Bone marrow (tissue), 2 donors: ENCODE measurements around the gene DNAJB11.
A peak's percentile ranks its signal among the peaks of the same experiment; 100 is the strongest.

Experiments used
- DNase-seq, 2 donors: peaks; one replicate each; lab custom pipeline; 2025; lab: John Stamatoyannopoulos, UW

DNAJB11 gene

DNA sequence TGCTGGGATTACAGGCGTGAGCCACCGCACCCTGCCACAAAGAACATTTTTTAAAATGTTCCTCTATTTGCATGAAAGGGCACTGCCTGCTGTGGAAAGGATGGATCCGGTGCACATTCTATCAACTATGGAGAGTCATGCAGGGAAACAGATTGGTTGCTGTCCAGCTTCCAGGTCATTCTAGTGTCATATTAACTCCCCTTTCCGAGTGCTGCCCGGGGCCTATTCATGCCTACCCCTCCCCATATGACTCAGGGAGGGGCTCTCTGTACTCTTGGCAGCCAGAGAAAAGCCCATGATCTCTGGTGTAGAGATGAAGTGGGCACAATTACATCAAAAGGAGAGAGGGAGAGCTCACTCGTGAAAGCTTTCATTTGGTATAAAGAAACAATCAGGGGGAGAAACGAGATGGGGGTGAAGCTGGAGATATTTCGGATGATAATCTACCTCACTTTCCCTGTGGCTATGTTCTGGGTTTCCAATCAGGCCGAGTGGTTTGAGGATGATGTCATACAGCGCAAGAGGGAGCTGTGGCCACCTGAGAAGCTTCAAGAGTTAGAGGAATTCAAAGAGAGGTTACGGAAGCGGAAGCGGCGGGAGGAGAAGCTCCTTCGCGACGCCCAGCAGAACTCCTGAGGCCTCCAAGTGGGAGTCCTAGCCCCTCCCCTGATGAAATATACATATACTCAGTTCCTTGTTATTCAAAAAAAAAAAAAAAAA, 26.2 kb downstream of the DNAJB11 start:
- no peak for DNase-seq

DNA sequence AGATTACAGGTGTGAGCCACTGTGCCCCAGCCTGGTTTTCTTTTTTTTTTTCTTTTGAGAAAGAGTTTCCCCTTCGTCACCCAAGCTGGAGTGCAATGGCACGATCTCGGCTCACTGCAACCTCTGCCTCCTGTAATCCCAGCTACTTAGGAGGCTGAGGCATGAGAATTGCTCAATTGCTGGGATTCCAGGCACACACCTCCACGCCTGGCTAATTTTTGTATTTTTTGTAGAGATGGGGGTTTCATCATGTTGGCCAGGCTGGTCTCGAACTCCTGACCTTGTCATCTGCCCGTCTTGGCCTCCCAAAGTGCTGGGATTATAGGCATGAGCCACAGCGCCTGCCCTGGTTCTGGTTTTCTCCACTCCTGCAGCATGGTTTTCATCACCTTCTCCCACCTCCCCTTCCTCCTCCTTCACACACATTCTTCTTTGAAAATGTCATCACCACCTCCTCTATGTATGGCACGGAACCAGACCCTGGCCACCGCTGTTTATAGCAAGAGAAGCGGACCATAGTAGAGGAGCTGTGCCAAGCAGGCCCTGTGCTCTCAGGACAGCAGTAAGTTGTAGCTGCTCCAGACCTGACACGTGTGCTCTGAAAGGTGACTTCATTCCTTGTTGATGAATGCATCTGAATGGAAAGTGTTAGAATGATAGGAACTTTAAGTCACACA, 27.7 kb downstream of the DNAJB11 start:
- DNase-seq = no peak

DNA sequence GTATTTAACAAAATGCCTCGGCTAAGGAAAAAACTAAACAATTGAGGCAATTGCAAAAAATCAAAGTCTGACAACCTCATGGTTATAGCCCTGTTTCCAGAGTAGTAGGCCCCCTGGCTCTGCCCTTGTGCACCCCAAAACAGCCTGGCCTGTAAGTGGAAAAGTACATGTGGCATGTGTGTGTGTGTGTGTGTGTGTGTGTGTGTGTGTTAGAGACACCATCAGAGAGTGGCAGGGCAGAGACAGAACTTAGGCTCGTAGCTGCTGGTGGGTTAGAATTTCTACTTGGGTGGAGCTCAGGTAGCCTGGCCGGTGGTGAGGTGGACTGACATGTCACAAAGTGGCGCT, 28.2 kb downstream of the DNAJB11 start:
- DNase-seq = no peak

DNA sequence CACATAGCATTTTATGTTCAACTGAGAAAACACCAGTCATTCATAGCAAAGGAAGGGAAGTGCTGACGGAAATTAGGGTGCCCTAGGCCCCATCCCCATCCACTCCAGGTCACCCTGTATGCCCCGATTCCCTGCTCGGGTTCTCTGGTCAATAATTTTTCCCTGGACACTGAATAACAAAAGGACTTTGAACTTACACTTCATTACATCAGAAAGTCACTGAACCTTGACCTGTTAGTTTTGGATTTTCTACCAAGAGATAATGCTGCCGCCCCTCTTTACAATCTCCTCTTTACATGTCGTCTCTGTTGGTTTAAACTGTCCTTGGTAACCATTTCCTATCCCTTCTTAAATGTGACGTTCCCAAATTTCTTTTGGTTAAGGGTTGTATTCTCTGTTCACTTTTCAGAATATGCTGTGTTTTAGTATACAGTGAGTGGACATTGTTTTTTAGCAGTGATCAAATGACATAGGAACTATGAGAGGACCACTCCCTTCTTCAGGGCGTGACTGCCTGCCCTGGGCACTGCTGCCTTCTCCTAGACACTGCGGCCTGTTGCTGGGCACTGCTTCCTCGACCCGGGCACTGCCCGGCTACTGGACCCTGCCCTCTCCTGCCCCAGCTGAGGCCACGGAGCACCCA, 28.7 kb downstream of the DNAJB11 start:
- no peak for DNase-seq

DNA sequence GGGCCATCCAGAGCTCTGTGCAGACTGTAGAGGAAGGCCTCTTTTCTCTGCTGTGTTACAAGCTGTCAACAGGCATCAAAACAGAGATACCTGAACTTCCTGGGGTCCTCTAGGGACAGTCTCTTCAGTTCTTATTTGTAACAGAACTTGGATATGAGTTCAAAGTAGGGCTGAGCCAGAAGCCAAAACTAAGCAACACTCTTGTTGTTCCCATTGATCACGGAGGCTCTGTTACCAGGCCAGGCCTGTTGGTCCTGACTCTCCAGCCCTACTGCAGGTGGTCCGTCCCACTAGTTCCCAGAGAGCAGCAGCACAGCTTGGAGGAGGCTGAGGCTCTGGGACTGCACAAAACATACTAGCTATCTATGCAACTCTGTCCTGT, 29.3 kb downstream of the DNAJB11 start:
- DNase-seq = no peak

DNA sequence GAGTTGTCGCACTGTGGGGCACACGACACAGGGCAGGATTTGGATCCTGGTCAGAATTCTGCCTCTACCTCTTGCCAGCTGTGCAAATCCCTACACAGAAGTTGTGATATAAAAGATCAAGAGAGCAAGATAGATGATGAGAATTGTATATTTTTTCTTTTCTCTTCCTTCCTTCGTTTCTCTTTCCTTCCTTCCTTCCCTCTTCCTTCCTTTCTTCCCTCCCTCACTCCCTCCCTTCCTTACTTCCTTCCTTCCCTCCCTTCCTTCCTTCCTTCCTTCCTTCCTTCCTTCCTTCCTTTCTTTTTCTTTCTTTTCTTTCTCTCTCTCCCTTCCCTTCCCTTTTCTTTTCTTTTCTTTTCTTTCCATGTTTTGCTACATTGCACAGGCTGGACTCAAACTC, 30.4 kb downstream of the DNAJB11 start:
- no peak for DNase-seq

DNA sequence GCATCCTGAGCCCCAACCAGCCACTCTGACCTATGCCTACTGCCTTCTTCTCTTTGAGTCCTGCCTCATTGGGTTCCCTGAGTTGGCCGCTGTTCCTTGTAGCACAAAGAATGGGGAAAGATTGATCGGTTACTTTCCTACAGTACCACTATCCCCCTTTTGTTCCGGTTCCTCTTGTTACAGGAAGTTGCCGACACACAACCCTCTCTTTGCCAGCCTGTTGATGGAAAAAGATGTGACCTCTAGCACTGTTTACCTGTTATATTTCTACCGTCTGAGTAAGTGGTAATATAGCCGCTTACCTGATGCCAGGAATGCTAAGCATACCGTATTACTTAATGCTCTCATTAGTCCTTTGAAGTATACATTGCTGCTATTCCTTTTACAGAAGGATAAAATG, 32.6 kb downstream of the DNAJB11 start:
- DNase-seq = no peak

DNA sequence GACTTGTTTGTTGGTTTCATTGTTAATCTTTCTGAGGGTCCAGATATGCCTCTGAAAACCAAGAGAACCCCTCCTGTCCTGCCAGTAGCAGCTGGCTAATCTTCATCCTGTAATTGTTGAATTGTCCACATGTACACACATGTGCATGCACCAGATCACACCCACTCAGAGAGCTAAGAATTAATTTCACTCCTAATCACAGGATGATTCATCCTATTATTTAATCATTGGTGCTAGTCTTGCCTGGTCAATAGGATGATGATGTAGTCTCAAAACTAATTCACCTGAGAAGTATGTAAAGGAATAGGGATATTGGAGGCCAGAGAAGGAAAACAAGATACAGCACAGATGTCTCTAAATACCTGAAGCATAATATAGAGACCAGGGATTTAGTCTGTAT, 34.6 kb downstream of the DNAJB11 start:
- DNase-seq = no peak

DNA sequence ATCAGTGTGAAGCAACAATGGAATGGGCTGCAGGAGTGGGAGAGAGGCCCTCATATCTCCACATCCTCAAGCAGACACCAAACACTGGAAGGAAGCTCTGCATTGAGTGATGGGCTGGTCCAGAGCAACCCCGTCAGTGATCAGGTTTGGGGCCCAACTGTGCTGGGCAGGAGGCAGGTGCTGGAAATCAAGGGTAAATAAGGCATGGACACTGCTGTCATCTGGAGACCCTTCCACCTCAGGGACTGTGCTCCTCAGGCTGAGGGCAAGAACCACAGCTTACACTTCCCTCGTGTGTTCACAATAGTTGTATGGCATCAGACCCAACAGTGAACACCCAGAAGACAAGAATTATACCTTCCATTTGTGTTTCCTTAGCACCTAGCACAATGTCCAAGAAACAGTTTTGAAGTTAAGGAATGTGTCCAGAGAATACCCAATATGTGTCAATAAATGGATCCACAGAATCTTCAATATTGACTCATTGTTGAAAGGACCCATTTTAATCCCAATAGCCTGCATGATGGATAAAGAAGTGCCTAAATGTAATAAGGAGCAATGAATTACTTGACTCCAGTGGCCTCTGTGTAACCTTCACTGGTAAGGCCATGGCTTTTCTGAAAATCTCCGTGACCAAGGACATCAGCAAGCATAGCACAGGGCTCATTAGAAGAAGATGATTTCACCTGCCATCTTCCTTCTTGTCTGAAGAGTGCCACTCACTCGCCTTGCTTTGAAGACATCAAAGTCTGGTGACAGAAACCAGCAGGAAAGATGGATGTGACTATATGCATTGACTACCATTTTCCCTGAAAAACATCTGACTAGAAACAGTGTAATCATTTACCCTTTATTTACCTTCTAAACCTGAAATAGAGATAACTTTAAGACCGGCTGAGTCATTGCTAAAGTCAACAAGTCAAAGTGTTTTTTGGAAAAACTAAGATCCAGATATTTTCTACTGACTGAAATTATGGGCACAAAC, 35.3 kb downstream of the DNAJB11 start:
- no peak for DNase-seq

DNA sequence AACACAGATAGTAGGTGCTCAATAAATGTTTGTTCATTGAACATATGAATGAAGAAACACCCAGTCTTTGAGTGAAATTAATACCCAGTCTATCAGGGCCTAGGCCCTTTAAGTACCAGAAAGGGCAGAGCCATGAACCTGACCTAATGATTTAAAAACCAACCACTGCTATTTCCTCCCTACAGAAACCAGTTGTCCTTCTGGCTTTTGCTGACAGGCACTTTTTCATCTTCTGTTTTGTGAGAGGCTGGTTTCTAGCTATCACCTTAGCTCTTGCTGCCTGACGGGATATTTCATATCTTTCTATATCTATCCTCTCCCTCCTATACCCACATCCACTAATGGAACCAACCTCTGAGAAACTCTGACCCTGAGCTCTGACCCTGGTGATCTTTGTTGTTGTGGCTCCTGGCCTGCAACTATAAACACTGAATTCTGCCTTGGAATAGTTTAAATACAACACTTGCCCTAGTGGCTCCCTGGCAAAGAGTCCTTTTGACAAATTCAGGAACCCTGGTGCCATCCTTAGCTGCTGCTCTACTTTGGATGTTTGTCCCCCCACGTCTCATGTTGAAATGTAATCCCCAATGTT, 38.2 kb downstream of the DNAJB11 start:
- no peak for DNase-seq

DNA sequence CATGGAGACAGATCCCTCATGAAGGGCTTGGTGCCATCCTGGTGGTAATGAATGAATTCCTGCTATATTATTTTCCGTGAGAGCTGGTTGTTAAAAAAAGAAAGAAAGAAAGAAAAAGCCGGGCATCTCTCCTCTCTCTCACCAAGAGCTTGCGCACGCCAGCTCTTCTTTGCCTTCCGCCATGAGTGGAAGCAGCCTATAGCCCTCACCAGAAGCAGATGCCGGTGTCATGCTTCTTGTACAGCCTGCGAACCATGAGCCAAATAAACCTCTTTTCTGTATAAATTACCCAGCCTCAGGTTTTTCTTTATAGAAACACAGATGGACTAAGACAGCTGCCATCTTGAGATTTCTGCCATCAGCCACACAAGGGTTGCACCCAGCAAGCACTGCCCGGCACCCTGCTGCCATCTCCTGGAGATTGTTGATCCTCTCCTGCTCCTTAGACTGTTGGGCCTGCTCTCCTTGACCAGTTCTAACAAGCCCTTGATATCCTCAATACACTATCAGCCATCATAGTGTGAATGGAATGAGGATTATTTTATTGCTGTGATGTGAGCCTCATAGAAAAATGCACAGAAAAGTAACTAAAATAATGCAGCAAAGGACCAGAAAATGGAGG, 38.8 kb downstream of the DNAJB11 start:
- no peak for DNase-seq

DNA sequence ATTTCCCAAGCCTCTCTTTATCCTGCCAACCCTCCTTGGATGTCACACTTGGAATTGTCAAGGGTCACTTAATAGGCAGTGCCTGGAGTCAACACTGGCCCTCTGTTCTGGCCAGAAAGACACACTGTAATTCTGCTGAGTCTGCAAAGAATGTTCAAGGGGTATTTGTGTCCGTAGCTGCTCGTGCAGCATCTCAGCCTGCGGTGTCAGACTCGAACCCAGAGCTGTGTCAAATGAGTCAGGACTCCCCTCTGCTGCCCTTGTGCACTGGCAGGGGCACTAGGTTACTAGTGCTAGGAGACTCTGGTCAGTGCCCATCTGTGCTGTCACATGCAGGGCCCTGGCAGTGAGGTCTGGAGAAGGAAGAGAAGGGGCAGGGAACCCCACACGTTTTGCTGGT, 41.5 kb downstream of the DNAJB11 start:
- no peak for DNase-seq

DNA sequence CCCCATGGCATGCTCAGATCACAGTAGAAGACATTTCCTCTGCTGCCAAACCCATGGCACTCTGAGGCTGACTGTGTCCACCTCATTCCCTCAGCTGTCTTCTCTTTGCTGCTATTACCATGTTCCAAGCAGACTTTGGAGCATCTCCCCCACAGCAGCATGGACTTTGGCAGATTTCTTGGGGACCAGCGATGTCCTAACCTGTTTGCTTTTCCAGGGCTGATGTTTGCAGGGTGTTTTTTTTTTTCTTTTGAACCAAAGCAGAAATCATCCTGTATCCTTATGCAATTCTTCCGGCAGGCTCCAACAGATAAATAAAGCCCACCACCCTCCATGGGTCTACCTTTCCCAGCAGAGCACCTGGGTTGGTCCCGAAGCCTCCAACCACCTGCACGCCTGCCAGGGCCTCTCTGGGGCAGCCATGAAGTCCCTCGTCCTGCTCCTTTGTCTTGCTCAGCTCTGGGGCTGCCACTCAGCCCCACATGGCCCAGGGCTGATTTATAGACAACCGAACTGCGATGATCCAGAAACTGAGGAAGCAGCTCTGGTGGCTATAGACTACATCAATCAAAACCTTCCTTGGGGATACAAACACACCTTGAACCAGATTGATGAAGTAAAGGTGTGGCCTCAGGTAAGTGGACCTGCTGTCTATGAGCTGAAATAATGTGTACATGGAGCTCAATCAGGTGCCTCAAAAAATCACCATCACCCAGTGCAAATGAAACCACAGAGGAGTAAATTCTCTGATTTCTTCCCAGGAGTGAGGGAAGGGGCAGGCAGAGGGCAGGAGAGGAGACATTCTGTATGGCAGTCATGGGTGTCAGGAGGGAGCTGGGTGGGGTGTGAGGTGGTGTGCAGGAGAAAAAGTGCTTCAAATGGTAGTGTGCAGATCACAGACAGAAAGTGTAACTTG, 42.5 kb downstream of the DNAJB11 start, which contains the start of gene AHSG:
Gene AHSG, plus strand, starts transcription at position 340 of the 916 bp plus-strand sequence. Its CDS starts 82 bp downstream, at position 422.
- no peak for DNase-seq

DNA sequence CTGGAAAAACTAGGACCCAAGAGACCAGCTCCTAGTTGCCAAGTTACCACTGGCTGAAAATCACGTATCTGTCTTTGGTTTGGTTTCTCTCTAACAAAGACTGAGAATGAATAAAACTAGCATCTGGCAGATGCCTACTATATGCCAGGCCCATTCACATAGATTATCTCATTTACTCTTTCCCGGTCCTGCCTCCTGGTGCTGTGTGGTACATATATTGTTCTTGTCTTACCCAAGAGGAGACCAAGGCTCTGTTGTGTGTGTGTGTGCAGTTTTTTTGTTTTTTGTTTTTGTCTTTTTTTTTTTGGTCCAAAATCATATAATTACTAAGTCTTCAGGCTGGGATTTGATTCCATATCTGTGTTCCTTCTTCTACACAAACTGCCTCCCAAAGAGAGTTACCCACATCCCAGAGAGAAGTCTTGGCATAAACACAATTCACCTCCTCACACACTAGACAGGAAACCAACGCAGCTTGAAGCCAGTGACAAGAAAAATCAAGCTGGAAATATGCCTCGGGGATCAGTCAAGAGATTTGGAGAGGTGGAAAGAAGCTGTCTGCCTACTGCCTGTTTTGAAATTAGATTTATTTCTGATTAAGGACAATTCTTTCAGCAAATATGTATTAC, 43.2 kb downstream of the DNAJB11 start:
- DNase-seq = no peak

DNA sequence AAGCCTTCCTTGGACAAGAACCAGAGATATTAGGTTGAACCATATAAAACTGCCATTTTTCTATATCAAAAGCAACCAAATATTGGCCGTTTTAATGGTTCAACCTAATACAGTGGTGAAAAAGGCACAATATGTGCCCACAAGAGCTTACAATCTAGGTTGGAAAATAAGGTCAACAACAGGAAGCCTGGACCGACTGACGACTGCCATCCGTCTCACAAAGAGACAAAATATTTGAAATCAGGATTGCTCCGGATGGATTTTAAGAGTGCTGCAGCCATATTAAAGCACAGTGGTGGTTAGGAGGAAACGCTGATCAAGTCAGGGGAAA, 43.7 kb downstream of the DNAJB11 start:
- no peak for DNase-seq

DNA sequence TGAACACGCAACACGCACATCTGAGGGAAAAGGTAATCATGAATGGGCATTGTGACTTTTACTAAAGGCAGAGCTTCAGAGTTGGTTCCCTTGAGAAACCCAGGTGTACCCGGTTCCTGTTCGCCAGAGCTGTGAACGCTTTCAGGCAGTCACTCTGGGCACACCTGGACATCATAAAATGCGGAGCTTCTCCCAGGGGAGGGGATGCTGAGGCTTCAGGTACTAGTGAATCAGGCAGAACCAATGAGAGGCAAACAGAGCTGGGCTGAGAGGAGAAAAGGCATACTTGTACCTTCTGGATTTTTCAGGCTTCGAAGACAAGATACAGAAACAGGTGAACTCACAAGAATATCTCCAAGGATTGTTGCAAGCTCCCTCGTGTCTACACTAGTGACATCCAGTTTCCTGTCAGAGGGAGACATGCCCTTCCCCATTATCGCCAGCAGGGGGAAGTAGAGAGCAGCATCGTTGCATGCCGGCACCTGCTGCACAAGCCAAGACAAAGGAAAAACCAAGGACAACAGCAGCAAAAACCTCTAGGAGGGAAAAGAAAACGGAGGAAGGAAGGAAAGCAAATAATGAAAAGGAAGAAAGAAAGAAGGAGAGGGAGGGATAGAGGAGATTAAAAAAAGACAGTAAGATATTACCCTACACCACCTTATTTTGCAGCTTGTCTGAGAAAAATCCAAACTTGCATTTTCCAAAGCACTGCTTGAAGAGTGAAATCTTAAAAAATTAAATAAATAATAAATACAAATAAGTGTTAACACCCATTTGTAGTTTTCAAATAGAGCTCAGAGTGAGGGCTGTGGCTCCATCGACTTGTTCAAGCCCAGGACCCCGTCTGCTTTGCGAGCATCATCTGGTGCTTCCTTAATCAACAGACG, 44.3 kb downstream of the DNAJB11 start:
- peak; percentile 17 to 53 for DNase-seq

DNA sequence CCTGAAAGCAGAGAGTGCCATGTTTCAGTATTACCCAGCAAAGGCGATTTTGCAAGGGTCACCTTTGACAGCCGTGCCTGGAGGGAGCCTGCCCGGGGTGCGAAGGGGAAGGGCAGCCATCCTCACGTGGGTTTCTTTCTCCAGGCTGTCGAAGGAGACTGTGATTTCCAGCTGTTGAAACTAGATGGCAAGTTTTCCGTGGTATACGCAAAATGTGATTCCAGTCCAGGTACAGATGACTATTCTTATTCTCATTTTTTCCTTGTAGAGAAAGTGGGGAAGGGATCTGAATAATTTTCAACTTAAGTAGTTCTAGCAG, 45.7 kb downstream of the DNAJB11 start:
- no peak for DNase-seq

DNA sequence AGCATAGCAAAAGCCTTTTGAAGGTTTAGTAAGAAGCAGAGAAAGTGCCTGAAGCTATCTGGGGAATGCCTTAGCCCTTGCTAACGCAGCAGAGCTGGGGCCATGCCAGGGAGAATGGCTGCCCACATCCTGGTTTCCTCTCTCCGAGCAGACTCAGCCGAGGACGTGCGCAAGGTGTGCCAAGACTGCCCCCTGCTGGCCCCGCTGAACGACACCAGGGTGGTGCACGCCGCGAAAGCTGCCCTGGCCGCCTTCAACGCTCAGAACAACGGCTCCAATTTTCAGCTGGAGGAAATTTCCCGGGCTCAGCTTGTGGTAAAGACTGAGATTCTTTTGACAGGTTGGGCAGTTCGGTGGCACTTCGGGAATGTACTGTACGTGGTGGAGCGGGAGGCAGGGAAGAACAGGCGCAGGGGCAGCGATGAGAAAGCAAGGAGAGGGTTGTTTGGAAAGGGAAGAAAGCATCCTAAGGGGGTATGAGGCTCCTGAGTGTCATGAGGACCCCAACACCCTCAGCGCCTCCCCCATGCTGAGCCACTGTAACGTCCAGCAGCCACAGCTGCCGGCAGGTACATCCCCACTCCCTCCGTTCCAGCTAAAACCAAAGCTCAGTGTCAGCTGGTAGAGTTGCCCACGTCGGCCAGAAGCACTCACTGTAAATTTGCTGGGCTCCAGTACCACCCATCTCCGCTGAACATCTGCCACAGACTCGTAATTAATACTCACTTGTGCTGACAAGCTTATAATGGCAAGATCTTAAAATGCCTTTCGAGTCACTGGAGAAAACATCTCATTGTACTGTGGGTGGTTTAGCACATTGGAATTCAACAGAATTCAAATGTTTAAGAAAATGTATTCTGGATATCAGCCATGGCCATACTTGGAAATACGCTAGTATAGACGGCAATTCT, 46.8 kb downstream of the DNAJB11 start:
- DNase-seq = peak; percentile 40 to 84
